ENCODE results near the gene TRAPPC3.

DNA sequence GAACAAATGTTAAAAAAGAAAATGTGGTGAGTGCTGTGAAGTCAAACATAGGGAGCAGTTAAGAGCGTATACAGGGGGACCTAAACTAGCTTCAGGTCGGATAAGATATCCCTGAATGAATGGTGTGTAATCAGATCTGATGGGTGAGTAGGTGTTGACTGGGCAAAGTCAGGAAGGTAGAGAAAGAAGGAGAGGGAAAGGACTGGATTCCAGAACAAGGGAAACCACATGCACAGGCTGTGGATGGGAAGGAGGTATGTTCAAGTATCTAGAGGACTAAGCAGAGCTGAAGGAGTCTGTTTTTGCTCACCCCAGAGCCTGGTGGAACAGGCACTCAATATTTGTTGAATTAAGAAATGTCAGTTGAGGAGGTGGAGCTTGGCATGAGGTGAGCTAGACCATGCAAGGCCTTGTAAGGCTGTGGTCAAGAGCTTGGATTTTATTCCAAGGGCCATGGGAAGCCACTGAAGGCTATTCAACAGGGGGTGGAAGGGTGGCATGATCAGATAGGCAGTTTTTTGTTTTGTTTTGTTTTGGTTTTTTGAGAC is 34.1 kb upstream of the TRAPPC3 start:
- TF ChIP-seq, protein P1, sequence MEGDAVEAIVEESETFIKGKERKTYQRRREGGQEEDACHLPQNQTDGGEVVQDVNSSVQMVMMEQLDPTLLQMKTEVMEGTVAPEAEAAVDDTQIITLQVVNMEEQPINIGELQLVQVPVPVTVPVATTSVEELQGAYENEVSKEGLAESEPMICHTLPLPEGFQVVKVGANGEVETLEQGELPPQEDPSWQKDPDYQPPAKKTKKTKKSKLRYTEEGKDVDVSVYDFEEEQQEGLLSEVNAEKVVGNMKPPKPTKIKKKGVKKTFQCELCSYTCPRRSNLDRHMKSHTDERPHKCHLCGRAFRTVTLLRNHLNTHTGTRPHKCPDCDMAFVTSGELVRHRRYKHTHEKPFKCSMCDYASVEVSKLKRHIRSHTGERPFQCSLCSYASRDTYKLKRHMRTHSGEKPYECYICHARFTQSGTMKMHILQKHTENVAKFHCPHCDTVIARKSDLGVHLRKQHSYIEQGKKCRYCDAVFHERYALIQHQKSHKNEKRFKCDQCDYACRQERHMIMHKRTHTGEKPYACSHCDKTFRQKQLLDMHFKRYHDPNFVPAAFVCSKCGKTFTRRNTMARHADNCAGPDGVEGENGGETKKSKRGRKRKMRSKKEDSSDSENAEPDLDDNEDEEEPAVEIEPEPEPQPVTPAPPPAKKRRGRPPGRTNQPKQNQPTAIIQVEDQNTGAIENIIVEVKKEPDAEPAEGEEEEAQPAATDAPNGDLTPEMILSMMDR (conservative IDR thresholded peaks at IDR 0.05; ENCODE audit: low read depth, low read length): no peak
- TF ChIP-seq EZH2 (IDR thresholded peaks at IDR 0.05; ENCODE audit: borderline replicate concordance, low read depth, low read length, poor library complexity, severe bottlenecking): no peak
